Sciatic nerve (tissue), 2 donors: ENCODE data around the gene GPR132. TPM values are rescaled to one million over a fixed set of nuclear protein-coding genes. Genes with fewer than 3 reads are reported as not detected.

ENCODE experiments used
- ATAC-seq: fragments of 200-7000 bp; cut with Tn5 transposase; one replicate; pipeline ENCODE4 v1.9.1; 2020; ENCODE audit warnings: mild to moderate bottlenecking, moderate library complexity
- DNase-seq: peaks from one replicate; pipeline ENCODE4 v3.0.0-alpha.2; 2020; ENCODE audit warnings: low spot score
- intact Hi-C: fragments of 100-400 bp; cut with DNase I; formaldehyde crosslinking; loops from one replicate; pipeline ENCODE4 v1.14.2; 2022
- total RNA-seq: library from RNA; stranded (reverse); fragmentation: NEBNext Ultra II Directional; extraction: Animal tissue kit (Norgen Biotek cat#: 25700); gene quantifications from one replicate; pipeline ENCODE4 v1.2.1, GENCODE V29; 2021
- donor health status: DM: no; HTN: no; CAD: no.
- donor health status: DM: no; HTN: no; CAD: no.

The GPR132 gene
- total RNA-seq, 1 donor from 2014 or later, result 3.2 TPM

DNA sequence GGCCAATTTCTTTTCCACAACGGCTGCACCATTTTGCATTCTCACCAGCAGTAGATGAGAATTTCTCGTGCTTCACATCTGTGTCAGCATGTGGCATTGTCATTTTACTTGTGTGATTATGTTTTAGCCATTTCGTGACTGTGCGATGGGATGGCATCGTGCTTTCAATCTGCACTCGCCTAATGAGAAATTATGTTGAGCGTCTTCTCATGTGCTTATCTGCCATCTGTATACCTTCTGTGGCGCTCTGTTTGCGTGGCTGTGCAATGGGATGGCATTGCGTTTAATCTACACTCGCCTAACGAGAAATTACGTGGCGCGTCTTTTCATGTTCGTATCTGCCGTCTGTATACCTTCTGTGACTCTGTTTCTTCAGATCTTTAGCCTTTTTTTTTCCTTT lies 14.9 kb upstream of the GPR132 start:
- no peak for ATAC-seq
- DNase-seq, result peak; percentile 25

DNA sequence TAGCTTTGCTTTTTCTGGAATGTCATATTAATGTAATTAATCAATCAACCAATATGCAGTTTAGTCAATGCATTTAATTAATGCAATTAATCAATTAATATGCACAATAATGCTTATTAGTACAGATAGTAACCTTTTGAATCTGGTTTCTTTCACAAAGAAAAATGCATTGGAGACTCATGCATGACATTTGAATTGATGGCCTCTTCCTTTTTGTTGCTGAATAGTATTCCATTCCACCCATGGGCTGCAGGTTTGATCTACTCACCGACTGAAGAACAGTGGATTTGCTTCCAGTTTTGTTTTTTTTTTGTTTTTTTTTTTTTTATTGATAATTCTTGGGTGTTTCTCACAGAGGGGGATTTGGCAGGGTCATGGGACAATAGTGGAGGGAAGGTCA lies 13.1 kb upstream of the GPR132 start:
- ATAC-seq, result no peak
- intact Hi-C loops, result no loop called here
- no peak for DNase-seq

More for the DNA sequence above, 14.9 kb upstream of the GPR132 start:
- intact Hi-C loops, result loop anchor here (10.0 kb wide), 1 partner anchor 95 kb away; the partner anchor contains the start of gene CLBA1

DNA sequence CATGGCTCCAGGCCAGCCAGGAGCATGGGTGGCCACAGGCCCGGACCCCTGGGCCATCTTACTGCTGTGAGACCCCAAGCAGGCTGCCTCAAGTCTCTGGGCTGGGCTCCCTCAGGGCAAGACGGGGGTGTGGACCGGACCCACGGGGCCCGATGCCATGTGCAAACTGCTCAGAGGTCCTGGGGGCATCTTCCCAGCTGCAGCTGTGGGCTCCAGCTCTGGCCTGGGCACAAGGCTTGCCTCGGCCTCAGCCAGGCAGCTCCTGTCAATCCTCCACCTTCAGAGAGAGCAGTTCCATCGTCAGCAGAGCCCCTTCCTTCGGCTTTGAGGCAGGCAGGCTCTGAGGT lies 12.4 kb upstream of the GPR132 start:
- DNase-seq (peak; percentile 55), ATAC-seq (no peak)
- intact Hi-C loops, result no loop called here

DNA sequence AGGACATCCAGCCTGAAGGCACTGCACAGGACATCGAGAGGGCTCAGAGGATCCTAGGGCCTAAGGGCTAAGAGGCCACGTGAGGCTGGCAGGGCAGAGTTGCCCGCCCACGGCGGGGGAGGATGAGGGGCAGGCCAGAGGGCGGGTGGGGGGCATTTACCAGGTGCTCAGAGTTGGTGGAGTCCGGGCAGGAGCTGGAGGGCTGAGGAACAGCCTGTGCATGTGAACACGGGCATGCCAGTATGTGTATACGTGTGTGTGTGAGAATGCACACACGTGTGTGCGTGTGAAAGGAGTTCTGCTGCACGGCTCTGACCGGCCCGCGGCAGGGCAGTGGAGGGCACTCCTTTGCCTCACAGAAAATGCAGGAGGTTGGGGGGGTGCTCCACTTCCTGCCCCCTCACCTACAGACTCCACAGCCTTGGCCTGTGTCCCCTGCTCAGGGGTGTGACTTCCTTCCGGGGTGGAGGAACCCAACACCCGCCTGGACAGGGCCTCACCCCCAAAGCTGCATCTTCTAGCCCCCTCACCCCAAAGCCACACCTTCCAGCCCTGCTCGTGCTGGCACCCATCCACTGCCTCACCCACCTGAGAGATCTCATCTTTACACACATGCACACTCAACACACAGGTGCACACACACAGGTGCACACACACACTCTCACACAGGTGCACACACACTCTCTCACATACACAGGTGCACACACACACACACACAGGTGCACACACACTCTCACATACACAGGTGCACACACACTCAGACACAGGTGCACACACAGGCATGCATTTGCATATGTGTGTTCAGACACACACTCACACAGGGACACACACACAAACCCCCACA lies 11.8 kb upstream of the GPR132 start:
- ATAC-seq, result no peak
- peak; percentile 55 for DNase-seq
- intact Hi-C loops, result no loop called here

- ATAC-seq (peak; percentile 11), DNase-seq (peak; percentile 54)
- intact Hi-C loops, result no loop called here
These were observed 11.1 kb upstream of the GPR132 start for GRCh38 chr14:105076296-105076804.

- DNase-seq, result peak; percentile 68
- intact Hi-C loops, result no loop called here
- ATAC-seq, result peak; percentile 85
These were observed 10.4 kb upstream of the GPR132 start for GRCh38 chr14:105075379-105076295.

GRCh38 chr14:105074601-105075053 lies 9.4 kb upstream of the GPR132 start:
- intact Hi-C loops, result no loop called here
- ATAC-seq, result no peak
- DNase-seq, result peak; percentile 56

DNA sequence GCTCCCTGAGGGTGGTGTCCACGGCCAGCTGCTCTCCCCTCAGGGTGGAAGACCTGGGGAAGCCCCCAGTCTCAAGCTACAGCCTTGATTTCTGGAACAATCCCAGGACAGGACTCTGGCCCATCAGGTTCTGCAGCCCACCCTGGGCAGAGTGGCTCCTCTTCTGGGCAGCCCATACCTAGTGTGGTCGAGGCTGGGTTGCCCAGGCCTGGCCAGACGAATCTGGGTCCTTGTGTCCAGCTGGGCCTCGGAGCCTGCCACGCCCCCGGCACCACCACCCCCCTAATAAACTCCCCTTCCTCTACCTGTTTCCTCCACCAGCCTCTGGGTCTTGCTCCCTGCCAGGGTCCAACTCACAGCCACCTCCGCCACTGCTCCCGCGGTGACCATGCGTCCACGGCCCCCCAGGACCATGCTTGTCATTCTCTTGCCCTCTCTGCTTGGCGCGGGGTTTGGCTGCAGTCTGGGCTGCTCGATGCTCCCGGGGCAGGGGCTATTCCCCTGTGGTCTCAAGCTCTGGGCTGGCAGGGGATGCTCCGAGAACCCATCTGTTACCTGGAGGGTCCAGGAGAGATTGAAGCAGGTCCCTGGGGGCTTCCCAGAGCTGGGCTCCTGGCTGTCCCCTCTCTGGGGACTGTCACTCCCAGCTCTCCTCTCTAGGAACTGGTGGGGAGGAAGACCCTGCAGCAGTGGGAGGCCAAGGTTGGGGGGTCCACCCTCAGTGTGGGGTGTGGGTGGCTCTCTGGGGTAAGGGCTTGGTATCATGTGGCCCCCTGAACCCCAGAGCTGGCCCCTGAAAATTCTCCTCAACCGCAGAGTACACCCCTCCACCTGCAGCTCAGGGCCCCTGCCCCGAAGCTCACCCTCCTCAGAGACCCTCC lies 8.7 kb upstream of the GPR132 start:
- ATAC-seq (no peak), DNase-seq (no peak)
- intact Hi-C loops, result no loop called here

- DNase-seq (peak; percentile 56), ATAC-seq (no peak)
- intact Hi-C loops, result no loop called here
These were observed 7.9 kb upstream of the GPR132 start for GRCh38 chr14:105072892-105073719.

- intact Hi-C loops, result no loop called here
- no peak for ATAC-seq
- DNase-seq, result no peak
These were observed 7.2 kb upstream of the GPR132 start for GRCh38 chr14:105072381-105072861.

GRCh38 chr14:105071942-105072341 lies 6.7 kb upstream of the GPR132 start:
- ATAC-seq, result no peak
- DNase-seq, result peak; percentile 53
- intact Hi-C loops, result no loop called here

- no peak for DNase-seq
- intact Hi-C loops, result no loop called here
- ATAC-seq, result no peak
These were observed 6.1 kb upstream of the GPR132 start for GRCh38 chr14:105071326-105071725.

GRCh38 chr14:105070760-105071137 lies 5.5 kb upstream of the GPR132 start:
- ATAC-seq (no peak), DNase-seq (no peak)
- intact Hi-C loops, result no loop called here

- intact Hi-C loops, result no loop called here
- ATAC-seq, result peak; percentile 43
- DNase-seq, result peak; percentile 64
These were observed 4.9 kb upstream of the GPR132 start for GRCh38 chr14:105069871-105070759.

DNA sequence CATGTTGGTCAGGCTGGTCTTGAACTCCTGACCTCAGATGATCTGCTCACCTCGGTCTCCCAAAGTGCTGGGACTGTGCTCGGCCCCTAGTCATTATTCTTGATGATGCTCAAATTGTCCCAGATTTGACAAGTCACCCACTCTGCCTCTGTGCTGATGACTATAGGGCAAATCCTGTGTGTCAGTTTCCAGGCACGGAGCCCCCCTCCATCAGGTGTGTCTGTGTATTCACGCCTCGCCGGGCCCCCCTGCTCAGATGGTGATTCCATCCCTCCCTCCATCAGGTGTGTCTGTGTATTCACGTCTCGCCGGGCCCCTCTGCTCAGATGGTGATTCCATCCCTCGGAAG lies 4.3 kb upstream of the GPR132 start:
- intact Hi-C loops, result no loop called here
- no peak for ATAC-seq
- DNase-seq, result peak; percentile 54

DNA sequence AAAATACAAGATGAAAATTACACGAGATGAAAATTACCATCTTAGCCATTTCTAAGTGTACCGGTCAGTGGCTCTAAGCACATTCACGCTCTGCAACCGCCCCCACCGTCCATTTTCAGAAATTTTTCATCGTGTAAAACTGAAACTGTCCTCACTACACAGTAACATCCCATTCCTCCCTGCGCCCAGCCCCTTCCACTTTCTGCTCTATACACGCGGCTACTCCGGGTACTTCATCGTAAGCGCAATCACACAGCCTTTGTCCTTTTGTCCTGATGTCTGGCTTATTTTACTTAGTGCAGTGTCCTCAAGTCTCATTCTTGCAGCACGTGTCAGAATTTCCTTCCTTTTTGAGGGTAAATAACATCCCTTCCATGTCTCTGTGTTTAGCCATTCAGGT lies 3.6 kb upstream of the GPR132 start:
- no peak for DNase-seq
- no peak for ATAC-seq
- intact Hi-C loops, result no loop called here

GRCh38 chr14:105067969-105068301 lies 2.7 kb upstream of the GPR132 start:
- no peak for DNase-seq
- intact Hi-C loops, result no loop called here
- no peak for ATAC-seq
